ENCODE data around the gene PRICKLE1. TPM values are rescaled to one million over a fixed set of nuclear protein-coding genes. Genes with fewer than 3 reads are reported as not detected.

Gene PRICKLE1
- total and polyA plus RNA-seq, 2 donors (not counting 3 experiments of a cell fraction or from before 2014, with no cell fraction given), result 34.3 to 86.0 TPM

DNA sequence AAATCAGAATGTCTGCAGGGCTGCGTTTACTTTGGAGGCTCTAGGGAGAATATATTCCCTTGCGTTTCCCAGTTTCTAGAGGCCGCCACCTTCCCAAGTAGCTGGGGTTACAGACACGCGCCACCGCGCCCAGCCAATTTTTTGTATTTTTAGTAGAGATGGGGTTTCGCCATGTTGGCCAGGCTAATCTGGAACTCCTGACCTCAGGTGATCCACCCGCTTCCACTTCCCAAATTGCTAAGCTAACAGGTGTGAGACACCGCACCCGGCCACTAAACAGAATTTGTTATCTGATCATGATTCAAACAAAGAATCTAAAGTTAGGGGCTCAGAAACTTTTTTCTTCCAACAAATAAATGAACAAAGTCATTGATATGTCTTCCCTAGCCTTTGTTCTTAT is 148.9 kb downstream of the PRICKLE1 start:
- no peak overlapping the region for H3K9ac ChIP-seq (replicated peaks; ENCODE audit: extremely low read depth, insufficient read depth, low read length)
- H3K27ac ChIP-seq (ENCODE audit: insufficient read depth, low read depth, low read length), result no peak overlapping the region
- dilution Hi-C loops (cut with MboI; ENCODE audit: extremely low pct_ligation_motif_present, low sequenced_read_pairs), result no loop called here
- H3K27me3 ChIP-seq (ENCODE audit: control insufficient read depth in 2 of 2, insufficient read depth in 2 of 2, low read length in 2 of 2), result no peaks in the 10 kb centered on the region
- H3K4me1 ChIP-seq (ENCODE audit: control insufficient read depth, extremely low read depth, insufficient read depth, low read length), result no peaks in the 10 kb centered on the region
- no peaks in the 10 kb centered on the region for H3K9me3 ChIP-seq (replicated peaks; ENCODE audit: control insufficient read depth, insufficient read depth, low read length)
- ChIA-PET CTCF (no interaction called here), POLR2A (no interaction called here)
- no peak overlapping the region for H3K4me3 ChIP-seq (replicated peaks in 1 of 3; ENCODE audit: insufficient read depth in 1 of 3, low read depth in 1 of 3, low read length in 3 of 3)
- H3K36me3 ChIP-seq (ENCODE audit: control insufficient read depth in 2 of 2, extremely low read depth in 1 of 2, insufficient read depth in 2 of 2, low read length in 2 of 2), result peaks cover 0 to 4% of the 10 kb centered on the region in 2 experiments
- peaks cover 3% of the 10 kb centered on the region for H3K9me1 ChIP-seq (replicated peaks; ENCODE audit: control insufficient read depth, extremely low read depth, insufficient read depth, low read length)
- no peak overlapping the region for H2AFZ ChIP-seq (ENCODE audit: low read depth, low read length)
- H4K20me1 ChIP-seq (replicated peaks; ENCODE audit: control insufficient read depth, extremely low read depth, insufficient read depth, low read length), result no peaks in the 10 kb centered on the region
- intact Hi-C loops (cut with micrococcal nuclease), result no loop called here
- no peak for DNase-seq (ENCODE audit: low read depth, low spot score)
- TF ChIP-seq JUN (IDR thresholded peaks at IDR 0.05; ENCODE audit: borderline replicate concordance, insufficient read depth, insufficient read length, low read depth) (no peak), MYC (IDR thresholded peaks at IDR 0.05; ENCODE audit: low read depth, low read length) (no peak), EZH2 (IDR thresholded peaks at IDR 0.05; ENCODE audit: borderline replicate concordance, low read depth, low read length, severe bottlenecking) (no peak), FOS (IDR thresholded peaks at IDR 0.05; ENCODE audit: borderline replicate concordance, insufficient read depth, low read length) (no peak)
- TF ChIP-seq, protein P1, sequence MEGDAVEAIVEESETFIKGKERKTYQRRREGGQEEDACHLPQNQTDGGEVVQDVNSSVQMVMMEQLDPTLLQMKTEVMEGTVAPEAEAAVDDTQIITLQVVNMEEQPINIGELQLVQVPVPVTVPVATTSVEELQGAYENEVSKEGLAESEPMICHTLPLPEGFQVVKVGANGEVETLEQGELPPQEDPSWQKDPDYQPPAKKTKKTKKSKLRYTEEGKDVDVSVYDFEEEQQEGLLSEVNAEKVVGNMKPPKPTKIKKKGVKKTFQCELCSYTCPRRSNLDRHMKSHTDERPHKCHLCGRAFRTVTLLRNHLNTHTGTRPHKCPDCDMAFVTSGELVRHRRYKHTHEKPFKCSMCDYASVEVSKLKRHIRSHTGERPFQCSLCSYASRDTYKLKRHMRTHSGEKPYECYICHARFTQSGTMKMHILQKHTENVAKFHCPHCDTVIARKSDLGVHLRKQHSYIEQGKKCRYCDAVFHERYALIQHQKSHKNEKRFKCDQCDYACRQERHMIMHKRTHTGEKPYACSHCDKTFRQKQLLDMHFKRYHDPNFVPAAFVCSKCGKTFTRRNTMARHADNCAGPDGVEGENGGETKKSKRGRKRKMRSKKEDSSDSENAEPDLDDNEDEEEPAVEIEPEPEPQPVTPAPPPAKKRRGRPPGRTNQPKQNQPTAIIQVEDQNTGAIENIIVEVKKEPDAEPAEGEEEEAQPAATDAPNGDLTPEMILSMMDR (IDR thresholded peaks at IDR 0.05; ENCODE audit: extremely low read depth in 1 of 2, insufficient read depth in 1 of 2, low read depth in 1 of 2, low read length in 2 of 2), result no peak
- no peaks in the 10 kb centered on the region for H3K79me2 ChIP-seq (ENCODE audit: control insufficient read depth, insufficient read depth, low read length)
- no peak overlapping the region for H3K4me2 ChIP-seq (ENCODE audit: insufficient read depth, low read length)
- no peak for FAIRE-seq
- no TSS peak for BruUV-seq (replicated peaks)

DNA sequence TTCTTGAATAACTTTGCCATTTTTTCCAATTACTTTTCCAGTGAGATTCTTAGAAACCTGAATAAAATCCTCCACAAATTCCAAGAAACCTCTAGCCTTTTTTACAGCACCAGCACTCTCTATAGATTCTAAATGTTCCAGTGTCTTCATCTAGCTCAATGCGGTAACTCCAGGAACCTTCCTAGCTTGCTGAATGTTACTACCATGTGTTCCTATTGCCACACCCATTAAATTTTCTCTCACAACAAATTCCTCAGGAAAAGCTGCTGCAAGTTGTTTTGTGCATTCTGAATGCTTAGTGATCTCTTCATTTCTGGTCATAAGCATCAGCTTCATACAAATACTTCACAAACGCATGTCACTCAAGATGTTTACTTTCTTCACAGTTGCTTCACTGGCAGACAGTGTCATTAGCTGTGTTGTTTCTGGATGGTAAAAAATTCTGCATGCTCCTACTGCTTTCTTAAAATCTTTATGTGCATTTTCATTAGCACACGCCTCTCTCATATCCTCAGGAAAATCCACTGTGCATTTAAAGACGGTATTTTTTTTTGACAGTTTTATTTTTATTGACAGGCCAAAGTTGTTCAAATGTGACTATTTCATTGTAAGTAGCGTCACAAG is 156.9 kb downstream of the PRICKLE1 start:
- Histone ChIP-seq H3K4me1 (ENCODE audit: control insufficient read depth, extremely low read depth, insufficient read depth, low read length) (no peaks in the 10 kb centered on the region), H3K9me1 (replicated peaks; ENCODE audit: control insufficient read depth, extremely low read depth, insufficient read depth, low read length) (peaks cover 3% of the 10 kb centered on the region), H3K4me2 (ENCODE audit: insufficient read depth, low read length) (no peak overlapping the region), H3K9ac (replicated peaks; ENCODE audit: extremely low read depth, insufficient read depth, low read length) (no peak overlapping the region), H3K4me3 (replicated peaks in 1 of 3; ENCODE audit: insufficient read depth in 1 of 3, low read depth in 1 of 3, low read length in 3 of 3) (no peak overlapping the region), H3K36me3 (ENCODE audit: control insufficient read depth in 2 of 2, extremely low read depth in 1 of 2, insufficient read depth in 2 of 2, low read length in 2 of 2) (no peaks in the 10 kb centered on the region), H3K79me2 (ENCODE audit: control insufficient read depth, insufficient read depth, low read length) (no peaks in the 10 kb centered on the region), H2AFZ (ENCODE audit: low read depth, low read length) (no peak overlapping the region), H3K9me3 (replicated peaks; ENCODE audit: control insufficient read depth, insufficient read depth, low read length) (no peaks in the 10 kb centered on the region), H3K27me3 (ENCODE audit: control insufficient read depth in 2 of 2, insufficient read depth in 2 of 2, low read length in 2 of 2) (no peaks in the 10 kb centered on the region), H3K27ac (ENCODE audit: insufficient read depth, low read depth, low read length) (no peak overlapping the region), H4K20me1 (replicated peaks; ENCODE audit: control insufficient read depth, extremely low read depth, insufficient read depth, low read length) (no peaks in the 10 kb centered on the region)
- ChIA-PET POLR2A (no interaction called here), CTCF (no interaction called here)
- DNase-seq (ENCODE audit: low read depth, low spot score) (no peak), FAIRE-seq (no peak)
- intact Hi-C loops (cut with micrococcal nuclease), result no loop called here
- BruUV-seq (replicated peaks), result no TSS peak
- dilution Hi-C loops (cut with MboI; ENCODE audit: extremely low pct_ligation_motif_present, low sequenced_read_pairs), result no loop called here
- TF ChIP-seq EZH2 (IDR thresholded peaks at IDR 0.05; ENCODE audit: borderline replicate concordance, low read depth, low read length, severe bottlenecking) (no peak), GATA2 (IDR thresholded peaks at IDR 0.05; ENCODE audit: insufficient read depth, insufficient read length, low read depth, low read length) (no peak), JUN (IDR thresholded peaks at IDR 0.05; ENCODE audit: borderline replicate concordance, insufficient read depth, insufficient read length, low read depth) (no peak), FOS (IDR thresholded peaks at IDR 0.05; ENCODE audit: borderline replicate concordance, insufficient read depth, low read length) (no peak), POLR2A (IDR thresholded peaks at IDR 0.05; ENCODE audit: low read depth, low read length) (no peak), MYC (IDR thresholded peaks at IDR 0.05; ENCODE audit: low read depth, low read length) (no peak), POLR2AphosphoS5 (IDR thresholded peaks at IDR 0.05; ENCODE audit: insufficient read depth, low read depth, low read length) (no peak)
- TF ChIP-seq, protein P2, sequence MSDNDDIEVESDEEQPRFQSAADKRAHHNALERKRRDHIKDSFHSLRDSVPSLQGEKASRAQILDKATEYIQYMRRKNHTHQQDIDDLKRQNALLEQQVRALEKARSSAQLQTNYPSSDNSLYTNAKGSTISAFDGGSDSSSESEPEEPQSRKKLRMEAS (IDR thresholded peaks at IDR 0.05; ENCODE audit: insufficient read depth, insufficient read length), result no peak
- TF ChIP-seq, protein P1 (IDR thresholded peaks at IDR 0.05; ENCODE audit: extremely low read depth in 1 of 2, insufficient read depth in 1 of 2, low read depth in 1 of 2, low read length in 2 of 2), result no peak

All from endothelial cell of umbilical vein (primary cell).